Caco-2 (cell line): Measurements from ENCODE around the gene RNGTT. TPM values are rescaled to one million over a fixed set of nuclear protein-coding genes. Genes with fewer than 3 reads are reported as not detected.

Source experiments
- BruUV-seq: library from RNA; stranded (reverse); fragments of 400-500 nt; replicated peaks from 2 replicates; lab custom pipeline; 2021; lab: Mats Ljungman, UMichigan
- CTCF ChIA-PET: fragments of 300-600 bp; sonication (Branson Sonifier 250); formaldehyde crosslinking; loops from one replicate; lab custom pipeline; 2022; ENCODE audit warnings: antibody characterized with exemption; lab: Charles Lee
- POLR2A ChIA-PET: fragments of 300-600 bp; sonication (Branson Sonifier 250); formaldehyde crosslinking; loops from one replicate; lab custom pipeline; 2022; ENCODE audit warnings: antibody characterized with exemption; lab: Charles Lee
- DNase-seq, 2 experiments: peaks; one replicate each; pipeline versions ENCODE4 v3.0.0 to v3.0.0-alpha.2; 2020 to 2022
- H3K27me3 ChIP-seq: replicated peaks from 2 replicates; pipeline ENCODE4 v1.6.0; 2011; ENCODE audit warnings: low read length; ENCODE audit not compliant: control insufficient read depth, insufficient read depth
- H3K36me3 ChIP-seq: 2 replicates; pipeline ENCODE4 v1.5.1; 2011; ENCODE audit warnings: low read length; ENCODE audit not compliant: control insufficient read depth, insufficient read depth
- H3K4me1 ChIP-seq: fragments of 250-450 bp; sonication (Bioruptor Pico); 2 replicates; pipeline ENCODE4 v1.5.1; 2020; ENCODE audit warnings: mild to moderate bottlenecking
- H3K4me3 ChIP-seq: 2 replicates; pipeline ENCODE4 v1.5.1; 2011; ENCODE audit warnings: low read depth, mild to moderate bottlenecking, control low read depth, low read length
- H3K9me3 ChIP-seq: fragments of 250-450 bp; sonication (Bioruptor Pico); 2 replicates; pipeline ENCODE4 v1.5.1; 2020; ENCODE audit warnings: mild to moderate bottlenecking, moderate library complexity
- H3K27ac Mint-ChIP-seq: one replicate; pipeline ENCODE4 v1.8.0; 2022; ENCODE audit warnings: mixed read lengths; ENCODE audit not compliant: unreplicated experiment
- H3K27me3 Mint-ChIP-seq: one replicate; pipeline ENCODE4 v1.8.0; 2022; ENCODE audit warnings: mixed read lengths; ENCODE audit not compliant: insufficient read depth, unreplicated experiment
- H3K36me3 Mint-ChIP-seq: one replicate; pipeline ENCODE4 v1.8.0; 2022; ENCODE audit warnings: mild to moderate bottlenecking, mixed read lengths; ENCODE audit not compliant: insufficient read depth, unreplicated experiment
- H3K4me1 Mint-ChIP-seq: one replicate; pipeline ENCODE4 v1.8.0; 2022; ENCODE audit warnings: low read depth, mixed read lengths; ENCODE audit not compliant: unreplicated experiment
- H3K4me3 Mint-ChIP-seq: one replicate; pipeline ENCODE4 v1.8.0; 2022; ENCODE audit warnings: mild to moderate bottlenecking, moderate library complexity, mixed read lengths; ENCODE audit not compliant: unreplicated experiment
- H3K9me3 Mint-ChIP-seq: one replicate; pipeline ENCODE4 v1.8.0; 2022; ENCODE audit warnings: mixed read lengths; ENCODE audit not compliant: unreplicated experiment
- CTCF ChIP-seq, 2 experiments: fragments of 200-600 bp in 1 of 2; IDR thresholded peaks; 1 replicate in 1 of 2; 2 replicates in 1 of 2; pipeline versions ENCODE4 v1.5.1 to v1.8.0; 2011 to 2022; ENCODE audit warnings: antibody characterized with exemption in 1 of 2, control low read depth in 1 of 2, inconsistent platforms in 1 of 2, low read depth in 1 of 2, low read length in 1 of 2, mild to moderate bottlenecking in 1 of 2, moderate library complexity in 1 of 2; ENCODE audit not compliant: insufficient read depth in 1 of 2, severe bottlenecking in 1 of 2, unreplicated experiment in 1 of 2
- intact Hi-C: fragments of 100-400 bp; cut with micrococcal nuclease; formaldehyde crosslinking; loops from one replicate; pipeline ENCODE4 v1.10.0; 2022; ENCODE audit not compliant: unreplicated experiment
- total RNA-seq: library from RNA; stranded (reverse); gene quantifications from 2 replicates; pipeline ENCODE4 v1.2.3, GENCODE V29; 2022

RNGTT gene
- total RNA-seq, 1 experiment from 2014 or later = 17.7 TPM

- POLR2A ChIA-PET = no interaction called here
- Histone ChIP-seq H3K27me3 (no peaks in the 10 kb centered on the region), H3K36me3 (no peaks in the 10 kb centered on the region), H3K4me3 (no peak overlapping the region), H3K9me3 (peaks cover 8% of the 10 kb centered on the region), H3K4me1 (no peaks in the 10 kb centered on the region)
- Mint-ChIP-seq H3K27ac (no peak overlapping the region), H3K4me1 (no peaks in the 10 kb centered on the region), H3K9me3 (peaks cover 17% of the 10 kb centered on the region), H3K27me3 (no peaks in the 10 kb centered on the region), H3K4me3 (no peak overlapping the region), H3K36me3 (peaks cover 6% of the 10 kb centered on the region)
- TF ChIP-seq CTCF (IDR thresholded peaks at IDR 0.05; ENCODE audit: insufficient read depth in 1 of 2, low read depth in 1 of 2, low read length in 1 of 2, severe bottlenecking in 1 of 2, unreplicated experiment in 1 of 2) = no peak
- no peak for DNase-seq
- no TSS peak for BruUV-seq
- intact Hi-C loops = no loop called here
- CTCF ChIA-PET = no interaction called here
Measured at GRCh38 chr6:88666901-88667300, 296.5 kb downstream of the RNGTT start.

GRCh38 chr6:88665131-88665530 lies 298.3 kb downstream of the RNGTT start:
- no peak for DNase-seq
- POLR2A ChIA-PET = no interaction called here
- no peak overlapping the region for H3K4me3 ChIP-seq
- Mint-ChIP-seq H3K27me3 (no peaks in the 10 kb centered on the region), H3K4me1 (no peaks in the 10 kb centered on the region), H3K36me3 (peaks cover 6% of the 10 kb centered on the region), H3K9me3 (peaks cover 22% of the 10 kb centered on the region), H3K4me3 (no peak overlapping the region), H3K27ac (no peak overlapping the region)
- CTCF ChIA-PET = interaction anchor here (0.7 kb wide), 1 partner anchor 63 kb away, joined by 3 read pairs; no protein-coding TSS in a partner anchor
- no peaks in the 10 kb centered on the region for H3K36me3 ChIP-seq
- H3K4me1 ChIP-seq = no peaks in the 10 kb centered on the region
- intact Hi-C loops = no loop called here
- no peaks in the 10 kb centered on the region for H3K27me3 ChIP-seq
- no peak for TF ChIP-seq CTCF (IDR thresholded peaks at IDR 0.05; ENCODE audit: insufficient read depth in 1 of 2, low read depth in 1 of 2, low read length in 1 of 2, severe bottlenecking in 1 of 2, unreplicated experiment in 1 of 2)
- no TSS peak for BruUV-seq
- H3K9me3 ChIP-seq = no peaks in the 10 kb centered on the region; the same call in none of the 2 replicates

- no peaks in the 10 kb centered on the region for H3K4me1 ChIP-seq
- H3K27me3 Mint-ChIP-seq = no peaks in the 10 kb centered on the region
- ChIA-PET POLR2A (no interaction called here), CTCF (no interaction called here)
- no peak overlapping the region for H3K4me3 Mint-ChIP-seq
- H3K4me1 Mint-ChIP-seq = no peaks in the 10 kb centered on the region
- intact Hi-C loops = no loop called here
- no peak overlapping the region for H3K4me3 ChIP-seq
- peaks cover 32% of the 10 kb centered on the region for H3K9me3 Mint-ChIP-seq
- TF ChIP-seq CTCF (IDR thresholded peaks at IDR 0.05; ENCODE audit: insufficient read depth in 1 of 2, low read depth in 1 of 2, low read length in 1 of 2, severe bottlenecking in 1 of 2, unreplicated experiment in 1 of 2) = no peak
- no peak overlapping the region for H3K27ac Mint-ChIP-seq
- H3K27me3 ChIP-seq = no peaks in the 10 kb centered on the region
- BruUV-seq = no TSS peak
- no peak for DNase-seq
- no peaks in the 10 kb centered on the region; the same call in none of the 2 replicates for H3K9me3 ChIP-seq
- H3K36me3 Mint-ChIP-seq = no peaks in the 10 kb centered on the region
- no peaks in the 10 kb centered on the region for H3K36me3 ChIP-seq
Measured at GRCh38 chr6:88663801-88664200, 299.6 kb downstream of the RNGTT start.
